NCI-H2227 treated with DMSO at 0.1 percent for 48 hours (cell line): ENCODE data around the gene AMBRA1.
A peak's percentile ranks its signal among the peaks of the same experiment; 100 is the strongest.
"Not testable (repeated sequence)": the region's sequence is repeated elsewhere in the genome, so short reads cannot be mapped to it uniquely, and the experiment has no call there.

Source experiments
- DNase-seq: peaks from one replicate; lab custom pipeline; 2025; lab: John Stamatoyannopoulos, UW

AMBRA1 gene

DNA sequence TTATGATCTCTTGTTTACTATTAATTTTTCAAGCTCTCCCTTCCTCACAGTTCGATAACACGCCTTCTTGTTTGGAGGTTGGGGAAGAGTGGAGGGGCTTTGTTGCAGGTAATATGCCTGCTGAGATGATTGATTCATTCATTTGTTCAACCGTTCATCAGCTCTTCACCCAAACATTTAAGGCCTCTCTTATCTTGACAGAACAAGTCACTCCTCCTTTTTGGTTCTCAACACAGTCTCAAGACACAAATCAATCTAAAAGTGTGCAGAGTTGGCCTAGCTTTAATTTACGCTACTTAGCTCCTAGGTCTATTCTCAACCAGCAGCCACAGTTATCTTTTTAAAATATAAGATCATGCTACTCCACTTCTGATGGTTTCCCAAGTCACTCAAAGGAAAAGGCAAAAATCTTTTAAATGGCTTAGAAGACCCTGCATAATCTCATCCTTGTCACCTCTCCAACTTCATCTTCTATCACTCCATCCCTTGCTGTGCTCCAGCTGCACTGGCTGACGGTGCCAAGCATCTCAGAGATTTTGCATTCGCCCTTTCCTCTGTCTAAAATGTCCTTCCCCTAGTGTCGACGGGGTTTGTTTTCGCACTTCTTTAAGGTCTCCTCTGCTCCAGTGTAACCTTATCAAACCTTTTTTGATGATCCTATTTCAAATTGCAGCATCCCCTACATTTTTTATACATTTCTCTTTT lies 60.3 kb downstream of the AMBRA1 start:
- DNase-seq: no peak

DNA sequence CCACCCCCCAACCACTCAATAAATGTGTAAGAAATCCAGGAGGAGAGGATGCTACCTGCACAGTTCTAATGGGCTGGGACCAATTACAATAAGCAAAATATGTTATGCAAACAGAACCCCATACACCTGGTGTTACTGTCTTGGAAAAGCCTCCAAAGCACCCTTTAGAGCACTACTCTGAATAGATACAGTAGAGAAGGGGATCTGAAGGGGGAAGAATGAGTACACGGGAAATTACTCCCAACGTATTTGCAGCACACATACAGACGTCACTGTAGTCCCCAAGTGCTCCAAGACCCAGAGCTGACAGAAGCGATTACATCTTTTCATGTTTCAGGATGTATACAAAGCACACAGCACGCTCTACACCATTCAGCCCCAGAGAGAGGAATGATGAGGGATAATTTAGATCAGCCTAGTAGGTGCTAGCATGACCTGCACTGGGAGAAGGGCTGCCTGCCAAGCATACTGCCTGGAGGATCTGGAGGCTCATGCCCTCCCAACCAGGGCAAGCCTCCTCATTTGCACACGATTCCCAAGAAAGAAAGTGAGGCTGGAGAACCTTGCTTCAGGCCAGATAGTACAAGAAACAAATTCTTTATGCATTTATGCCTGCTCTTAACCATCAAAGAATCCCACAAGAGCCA lies 63.8 kb downstream of the AMBRA1 start:
- DNase-seq: no peak

DNA sequence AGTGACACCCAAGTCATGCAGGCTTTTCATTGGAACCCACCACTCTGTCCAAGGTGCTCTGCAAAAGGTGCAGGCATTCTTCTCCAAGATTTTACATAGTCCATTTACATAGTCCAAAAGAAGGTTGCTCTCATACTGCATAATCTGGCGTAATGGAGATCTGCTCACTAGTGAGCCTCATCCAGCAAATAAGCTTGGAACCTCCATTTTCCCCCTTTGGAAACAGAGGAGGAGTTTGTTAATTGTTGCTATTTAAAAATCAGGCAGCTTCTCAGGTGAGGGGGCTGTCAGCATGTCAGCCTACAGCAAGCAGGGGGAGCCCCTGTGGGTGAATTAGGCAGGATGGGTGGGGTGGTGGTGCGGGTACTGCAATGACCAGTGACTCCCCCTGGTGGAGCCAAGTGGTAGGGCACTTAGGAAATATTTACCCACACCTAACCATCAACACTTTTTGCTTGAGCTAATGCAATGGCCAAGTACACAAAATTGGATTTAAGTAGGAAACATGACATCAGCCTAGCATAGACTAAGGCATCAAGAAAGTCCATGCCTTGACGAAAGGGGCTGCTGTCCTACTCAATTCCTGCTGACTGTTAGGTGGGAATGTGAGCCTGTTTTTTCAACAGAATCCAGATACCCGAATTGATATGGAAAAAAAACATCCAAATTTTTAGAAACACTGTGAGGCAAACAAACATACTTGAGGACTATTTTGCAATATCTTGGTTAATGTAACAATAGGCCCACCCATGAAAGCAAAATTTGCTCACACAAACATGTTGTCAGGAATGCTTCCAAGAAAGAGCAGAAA lies 64.5 kb downstream of the AMBRA1 start:
- DNase-seq: peak; percentile 63

DNA sequence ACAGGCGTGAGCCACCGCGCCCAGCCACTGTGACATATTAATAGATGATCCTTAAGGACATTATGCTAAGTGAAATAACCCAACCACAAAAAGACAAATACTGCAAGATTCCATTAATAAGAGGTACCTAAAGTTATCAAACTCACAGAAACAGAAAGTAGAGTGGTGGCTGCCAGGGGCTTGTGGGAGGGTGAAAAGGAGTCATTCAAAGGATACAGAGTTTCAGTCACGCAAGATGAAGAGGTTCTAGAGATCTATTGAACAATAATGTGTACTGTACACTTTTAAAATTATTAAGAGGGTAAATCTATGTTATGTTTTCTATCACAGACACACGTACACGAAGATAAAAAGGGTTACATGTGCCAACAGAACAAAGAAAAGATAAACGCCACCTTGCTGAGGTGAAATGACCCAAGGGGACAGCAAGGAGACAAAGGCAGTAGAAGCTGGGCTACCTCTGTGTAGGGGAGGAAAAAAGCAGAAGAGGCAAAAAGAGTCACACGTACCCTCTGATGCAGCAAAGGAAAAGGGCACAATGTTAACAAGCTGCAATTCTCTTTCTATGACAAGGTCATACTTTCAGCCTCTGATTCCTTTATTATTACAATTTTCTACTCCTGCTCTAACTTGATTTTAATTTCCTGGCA lies 65.3 kb downstream of the AMBRA1 start:
- no peak for DNase-seq

DNA sequence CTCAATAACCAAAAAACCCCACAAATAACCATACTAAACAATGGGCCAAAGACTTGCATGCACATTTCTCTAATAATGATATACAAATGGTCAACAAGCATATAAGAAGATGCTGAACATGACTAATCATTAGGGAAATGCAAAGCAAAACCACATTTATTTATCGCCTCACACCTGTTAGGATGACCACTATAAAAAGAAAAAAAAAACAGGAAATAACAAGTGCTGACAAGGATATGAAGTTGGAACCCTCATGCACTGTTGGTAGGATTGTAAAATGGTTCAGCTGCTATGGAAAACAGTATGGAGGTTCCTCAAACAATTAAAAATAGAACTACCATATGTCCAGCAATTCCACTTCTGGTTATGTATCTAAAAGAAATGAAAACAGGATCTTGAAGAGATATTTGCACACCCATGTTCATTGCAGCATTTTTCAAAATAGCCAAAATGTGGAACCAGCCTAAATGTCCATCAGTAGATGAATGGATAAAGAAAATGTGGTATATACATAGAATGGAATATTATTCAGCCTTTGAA lies 66.2 kb downstream of the AMBRA1 start:
- DNase-seq: no peak

DNA sequence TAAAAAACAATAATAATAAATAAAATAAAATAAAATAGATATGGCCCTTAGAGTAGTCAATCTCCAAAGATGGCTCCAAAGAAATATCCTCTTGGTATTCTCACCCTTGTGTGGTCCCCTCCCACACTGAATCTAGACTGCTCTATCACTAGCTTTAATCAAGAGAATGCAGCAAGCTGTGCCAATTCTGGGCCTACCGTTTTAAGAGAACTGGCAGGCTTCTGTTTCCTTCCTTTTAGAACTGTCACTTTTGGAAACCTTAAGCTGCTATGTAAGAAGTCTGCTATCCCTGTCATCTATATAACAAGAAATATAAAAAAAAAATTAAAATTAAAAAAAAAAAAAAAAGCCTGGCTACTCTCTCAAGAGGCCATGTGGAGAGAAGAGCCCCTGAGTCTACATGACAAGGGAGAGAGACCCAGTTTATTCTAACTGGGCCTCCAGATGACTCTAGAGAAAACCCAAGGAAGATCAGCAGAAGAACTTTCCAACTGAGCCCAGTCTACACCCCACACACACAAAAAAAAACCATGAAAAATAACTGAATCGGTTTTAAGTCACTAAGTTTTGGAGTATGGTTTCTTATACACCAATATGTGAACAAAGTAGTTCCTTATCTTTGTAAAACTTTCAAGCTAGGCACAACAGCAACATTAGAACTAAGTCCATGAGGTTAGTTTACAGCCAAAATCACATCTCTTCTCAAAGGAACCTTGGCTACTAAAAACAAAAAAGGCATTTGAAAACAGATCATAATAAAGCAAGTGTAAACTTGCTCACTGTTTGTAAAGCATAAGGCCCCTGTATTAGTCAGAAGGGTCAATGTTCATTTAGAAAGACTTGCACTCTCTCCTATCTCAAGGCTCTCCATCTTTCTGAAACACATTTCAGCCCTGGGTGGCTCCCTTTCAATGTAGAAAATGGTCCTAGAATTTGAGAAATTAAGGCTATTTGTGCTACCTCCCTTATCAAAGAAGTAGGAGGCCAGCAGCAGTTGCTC lies 67.3 kb downstream of the AMBRA1 start:
- DNase-seq: no peak

DNA sequence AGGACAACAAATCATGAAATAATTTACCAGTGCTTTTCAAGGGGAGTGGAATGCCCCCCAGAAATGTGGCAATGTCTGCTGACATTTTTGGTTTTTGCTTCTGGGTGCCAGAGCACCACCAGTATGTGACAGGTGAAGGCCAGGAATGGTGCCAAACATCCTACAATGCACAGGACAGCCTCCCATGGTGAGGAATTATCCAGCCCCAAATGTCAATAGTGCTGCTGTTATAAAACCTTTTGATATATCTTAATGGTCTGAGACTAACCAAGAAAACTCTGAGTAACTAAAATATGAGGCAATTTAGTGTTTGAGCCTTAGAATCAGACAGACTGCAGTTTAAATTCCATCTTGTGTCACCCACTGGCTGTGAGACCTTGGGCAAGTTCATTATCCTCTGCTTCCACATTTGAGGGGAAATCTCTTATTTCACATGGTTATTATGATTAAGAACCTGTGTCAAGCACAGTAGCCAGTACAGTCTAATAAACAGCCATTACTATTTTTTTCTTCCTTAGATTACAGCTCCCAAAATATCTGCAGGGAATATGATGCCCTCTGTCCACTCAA lies 69.5 kb downstream of the AMBRA1 start:
- no peak for DNase-seq

DNA sequence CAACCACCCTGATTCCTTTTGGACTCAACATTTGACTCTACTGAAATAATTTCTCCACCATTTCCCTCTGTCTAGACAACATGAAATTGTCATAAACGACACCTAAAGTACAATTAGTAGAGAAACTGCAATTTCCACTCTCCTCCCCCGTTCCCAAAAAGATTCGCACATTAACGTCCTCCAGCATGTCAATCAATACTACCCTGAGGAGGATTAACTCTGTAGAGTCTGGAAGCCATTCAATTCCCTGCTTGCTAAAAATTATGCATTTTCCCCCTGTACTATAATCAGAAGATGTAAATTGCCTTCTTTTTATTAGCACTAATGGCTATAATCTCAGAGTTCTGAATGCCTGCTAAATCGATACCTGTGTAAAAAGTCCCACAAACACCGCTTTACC lies 70.5 kb downstream of the AMBRA1 start:
- DNase-seq: no peak

DNA sequence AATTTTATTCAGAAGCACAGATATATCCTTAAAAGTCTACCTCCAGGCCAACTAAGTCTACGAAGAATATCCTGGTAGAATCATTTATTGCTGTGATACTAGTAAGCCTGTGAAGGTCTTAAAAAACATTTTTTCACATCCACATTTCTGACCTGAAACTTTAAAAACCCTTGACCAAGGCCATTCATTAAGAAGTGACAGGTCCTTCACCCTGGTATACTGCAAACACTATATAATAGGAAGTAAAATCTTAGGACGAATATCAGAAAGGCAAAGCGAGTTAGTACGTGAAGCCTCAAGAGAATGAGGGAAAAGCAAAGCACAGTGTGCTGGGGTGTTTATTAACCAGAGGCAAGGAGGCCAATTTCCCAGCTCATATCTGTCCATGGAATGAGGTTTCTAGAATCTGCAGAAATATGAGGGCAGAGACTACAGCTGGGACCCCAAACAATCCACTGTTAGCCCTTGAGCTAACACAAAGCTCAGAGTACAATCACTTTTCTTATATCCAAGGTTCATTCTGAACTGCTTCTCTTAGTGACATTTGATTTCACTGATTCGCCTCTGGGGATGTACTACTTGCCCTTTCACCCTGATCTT lies 71.0 kb downstream of the AMBRA1 start:
- DNase-seq: no peak

DNA sequence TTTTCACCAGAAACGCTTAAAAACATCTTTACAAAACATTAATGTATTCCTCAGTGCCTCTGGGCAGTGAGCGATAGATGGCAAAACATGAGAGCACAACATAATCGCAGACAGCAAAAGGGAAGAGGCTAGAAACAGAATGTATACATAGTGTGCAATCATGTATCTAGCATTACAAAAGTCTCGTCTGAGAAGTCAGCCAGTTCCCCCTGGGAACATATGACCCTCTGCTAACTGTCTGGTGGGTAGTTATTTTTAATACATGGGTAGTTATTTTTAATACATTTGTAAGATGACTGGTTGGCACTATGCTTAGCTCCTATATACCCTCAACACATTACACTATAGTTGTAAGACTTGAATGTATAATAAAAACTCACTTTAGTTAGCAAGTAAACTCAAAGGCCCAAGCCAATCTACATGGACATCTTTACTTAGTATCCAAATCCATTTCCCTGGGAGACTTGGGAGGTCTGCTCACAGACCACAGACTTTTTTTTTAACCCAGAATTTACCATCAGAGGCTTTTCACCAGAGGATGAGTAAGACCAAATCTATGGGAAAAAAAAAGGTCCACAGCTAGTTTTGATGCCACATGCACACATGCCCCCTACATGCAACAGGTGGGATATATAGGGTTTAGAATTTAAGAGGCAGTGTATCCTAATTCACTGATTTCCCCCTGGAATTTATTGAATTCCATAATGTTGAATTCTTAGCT lies 71.7 kb downstream of the AMBRA1 start:
- DNase-seq: no peak

DNA sequence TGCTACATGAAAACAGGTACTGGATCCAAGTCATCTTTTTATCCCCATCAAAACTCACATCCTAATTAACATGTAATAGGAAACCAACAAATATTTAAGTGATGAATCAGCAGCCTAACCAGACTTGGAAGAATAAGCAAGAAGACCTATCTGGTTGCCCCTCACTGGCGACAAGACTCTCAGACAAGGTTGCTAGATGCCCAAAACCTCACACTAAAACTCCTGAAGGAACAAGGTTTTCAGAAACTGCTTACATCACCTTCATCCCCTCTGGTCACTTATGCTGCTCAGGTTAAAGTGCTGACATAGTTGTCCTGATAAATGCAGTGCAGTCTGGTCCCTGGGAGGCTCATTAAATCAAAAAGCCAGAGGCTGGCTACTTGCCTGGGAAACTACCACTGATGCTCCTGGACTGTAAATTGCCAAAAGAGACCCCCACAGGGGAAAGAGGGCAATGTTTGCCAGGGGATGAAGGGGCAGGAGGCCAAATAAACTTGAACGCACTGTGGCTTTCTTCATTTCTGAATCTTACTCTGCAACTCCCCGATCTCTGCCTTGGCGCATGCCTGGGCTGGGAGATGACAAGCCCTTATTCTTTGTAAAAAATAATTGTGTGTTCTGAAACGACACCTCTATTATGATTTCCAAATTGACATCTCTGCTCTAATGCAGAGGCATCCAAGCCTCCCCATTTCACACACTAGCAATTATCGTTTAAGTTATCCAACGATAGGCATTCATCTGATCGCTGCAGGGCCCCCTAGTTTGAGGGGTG lies 72.7 kb downstream of the AMBRA1 start:
- peak; percentile 39 for DNase-seq

DNA sequence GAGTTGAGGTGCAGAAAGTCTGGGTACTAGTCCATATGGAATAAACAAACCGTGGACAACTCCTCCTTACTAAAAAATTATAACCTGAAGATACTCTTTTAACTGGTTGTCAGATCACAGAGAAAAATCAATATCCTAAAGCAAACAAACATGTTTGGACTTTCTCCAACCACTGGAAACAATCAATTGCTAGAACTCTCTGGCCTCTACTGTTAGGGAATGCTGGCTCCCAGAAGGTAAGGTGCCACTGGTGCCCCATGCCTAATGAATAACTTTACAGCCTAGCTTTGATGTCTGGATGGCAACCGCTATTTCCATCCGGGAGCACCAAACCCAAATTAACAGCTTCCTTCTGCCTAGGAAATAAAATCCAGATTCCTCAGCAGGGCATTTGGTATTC lies 74.5 kb downstream of the AMBRA1 start:
- DNase-seq: no peak

DNA sequence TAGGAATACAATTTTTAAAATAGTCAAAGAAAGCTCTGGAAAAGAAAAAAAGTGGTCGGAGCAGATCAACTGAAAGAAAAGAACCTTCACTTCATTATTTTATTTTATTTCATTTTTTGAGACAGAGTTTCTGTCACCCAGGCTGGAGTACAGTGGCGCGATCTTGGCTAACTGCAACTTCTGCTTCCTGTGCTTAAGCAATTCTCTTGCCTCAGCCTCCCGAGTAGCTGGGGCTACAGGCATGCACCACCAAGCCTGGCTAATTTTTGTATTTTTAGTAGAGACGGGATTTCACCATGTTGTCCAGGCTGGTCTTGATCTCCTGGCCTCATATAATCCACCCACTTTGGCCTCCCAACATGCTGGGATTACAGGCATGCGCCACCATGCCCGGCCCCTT lies 74.9 kb downstream of the AMBRA1 start:
- not testable (repeated sequence) for DNase-seq

DNA sequence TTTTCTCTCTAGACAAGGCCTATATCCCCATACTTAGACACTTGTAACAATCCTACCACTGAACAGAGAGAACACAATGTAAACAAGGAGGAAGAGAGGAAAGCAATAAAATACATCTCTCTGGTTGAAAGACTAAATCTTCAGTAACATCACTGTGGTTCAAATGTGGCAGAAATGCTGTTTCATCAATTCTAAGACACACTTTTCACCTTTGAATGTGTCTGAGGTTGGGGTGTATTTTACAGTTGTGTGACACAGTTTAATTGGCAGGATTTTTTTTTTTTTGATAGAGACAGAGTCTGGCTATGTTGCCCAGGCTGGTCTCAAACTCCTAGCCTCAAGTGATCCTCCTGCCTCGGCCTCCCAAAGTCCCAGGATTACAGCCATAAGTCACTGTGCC lies 79.5 kb downstream of the AMBRA1 start:
- no peak for DNase-seq

DNA sequence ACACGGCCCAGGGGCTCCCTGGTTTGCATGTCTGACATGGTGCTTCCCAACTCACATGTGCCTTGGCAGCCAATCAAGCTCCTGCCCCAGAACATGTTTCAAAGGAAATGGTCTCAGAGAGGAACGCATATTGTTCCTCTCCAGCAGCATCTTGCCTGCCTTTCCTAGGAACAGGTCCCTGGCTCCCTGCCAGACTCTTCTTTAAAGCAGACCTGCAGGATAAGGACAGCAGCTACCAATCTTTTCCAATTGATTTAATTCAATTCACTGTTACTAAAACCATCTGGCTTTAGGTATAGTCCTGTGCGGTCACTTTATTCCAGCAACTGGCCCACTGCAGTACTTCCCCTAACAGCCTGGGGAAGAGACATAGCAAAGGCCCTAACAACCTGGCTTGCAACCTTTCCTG lies 79.9 kb downstream of the AMBRA1 start:
- DNase-seq: peak; percentile 86

DNA sequence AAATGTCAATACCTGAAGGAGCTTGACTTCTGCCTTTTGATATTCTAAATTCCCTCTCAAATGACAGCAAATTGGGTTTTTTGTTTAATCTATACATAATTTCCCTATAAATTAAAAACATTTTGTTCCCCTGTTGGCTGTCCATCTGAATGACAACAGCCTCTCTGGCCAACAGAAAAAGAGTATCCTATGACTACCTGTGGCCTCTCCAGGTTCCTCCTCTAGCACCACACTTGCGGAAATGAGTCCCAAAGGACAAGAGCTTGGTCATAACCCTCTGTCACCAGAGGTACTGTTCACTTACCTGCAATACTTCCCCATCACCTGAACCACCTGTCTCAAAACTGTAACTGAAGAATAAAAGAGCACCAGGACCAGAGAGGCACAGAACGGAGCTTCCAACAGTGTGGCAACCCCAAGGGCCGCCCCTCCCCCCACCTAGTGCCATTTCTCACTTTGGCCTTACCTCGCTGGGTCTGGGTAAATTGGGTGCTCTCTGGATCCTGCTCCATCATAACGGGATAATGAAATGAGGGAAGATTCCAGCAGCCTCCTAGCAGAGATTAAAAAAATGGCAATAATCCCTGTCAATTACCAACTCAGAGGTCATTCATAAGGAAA lies 81.5 kb downstream of the AMBRA1 start:
- no peak for DNase-seq

DNA sequence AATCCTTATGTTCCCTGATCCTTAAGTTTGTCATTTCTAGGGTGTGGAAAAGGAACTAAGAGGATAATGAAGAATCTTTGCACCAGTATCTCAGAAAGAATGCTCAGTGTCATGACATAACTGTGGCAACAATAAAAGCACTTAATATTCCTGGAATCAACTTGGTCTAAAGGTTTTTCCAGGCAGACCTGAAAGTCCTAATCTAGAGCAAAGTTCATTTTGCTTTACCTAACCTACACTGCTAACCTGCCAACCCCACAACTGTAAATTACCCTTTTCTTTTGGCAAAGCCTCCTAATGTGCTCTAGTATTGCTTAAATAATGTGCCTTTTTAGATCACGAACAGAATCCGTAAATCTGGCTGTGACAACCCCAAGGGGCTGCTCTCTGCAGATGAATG lies 82.5 kb downstream of the AMBRA1 start:
- DNase-seq: no peak

DNA sequence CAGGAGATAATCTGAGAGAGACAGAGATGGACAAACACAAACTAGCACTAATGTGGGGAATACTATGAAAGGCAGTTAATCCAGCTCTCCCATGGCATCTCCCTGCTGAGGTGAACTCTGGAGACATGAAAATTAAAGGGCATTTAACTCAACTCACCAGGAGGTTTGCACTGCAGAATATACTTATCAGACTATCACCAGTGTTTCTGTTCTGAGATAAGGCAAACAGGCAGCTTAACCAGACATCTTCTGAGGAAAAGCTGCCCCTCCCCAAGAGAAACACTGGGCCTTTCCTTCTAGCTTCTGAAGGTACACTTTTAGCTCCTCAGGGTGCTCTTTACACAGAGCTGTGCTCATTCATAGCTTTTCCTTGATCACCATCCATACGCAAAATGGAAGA lies 85.5 kb downstream of the AMBRA1 start:
- no peak for DNase-seq

DNA sequence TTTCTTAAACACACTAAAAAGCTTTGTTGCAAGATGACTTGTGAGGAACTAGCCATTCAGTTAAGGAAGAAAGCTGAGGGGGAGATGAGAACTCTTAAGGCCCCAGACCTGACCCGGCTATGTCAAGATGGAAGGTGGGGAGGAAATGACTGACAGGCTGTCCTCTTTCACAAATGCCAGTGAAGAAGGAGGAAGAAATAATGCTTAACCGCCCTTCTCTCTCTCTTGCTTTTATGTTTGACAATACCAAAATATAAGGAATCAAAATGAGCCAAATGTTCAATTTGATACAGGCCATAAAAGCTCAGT lies 87.4 kb downstream of the AMBRA1 start:
- no peak for DNase-seq
